H9 (cell line): ENCODE data around the gene TST. TPM values are rescaled to one million over a fixed set of nuclear protein-coding genes. Genes with fewer than 3 reads are reported as not detected.

Source experiments
- DNase-seq: peaks from one replicate; pipeline ENCODE4 v3.0.0-alpha.2; 2017
- H2AFZ ChIP-seq: one replicate; pipeline ENCODE4 v1.6.1; 2013; ENCODE audit warnings: mild to moderate bottlenecking, low read length, control low read depth, moderate library complexity
- H2AK5ac ChIP-seq: 2 replicates; pipeline ENCODE4 v1.6.1; 2013; ENCODE audit warnings: low read length, control low read depth, mixed read lengths; ENCODE audit not compliant: insufficient read length
- H2BK120ac ChIP-seq: one replicate; pipeline ENCODE4 v1.6.1; 2013; ENCODE audit warnings: low read depth, mild to moderate bottlenecking, low read length, control low read depth, inconsistent platforms; ENCODE audit not compliant: poor library complexity, severe bottlenecking
- H2BK12ac ChIP-seq: 2 replicates; pipeline ENCODE4 v1.6.1; 2013; ENCODE audit warnings: low read length, control low read depth, mixed read lengths, low read depth; ENCODE audit not compliant: insufficient read length
- H2BK15ac ChIP-seq: 2 replicates; pipeline ENCODE4 v1.6.1; 2013; ENCODE audit warnings: low read depth, low read length, control low read depth
- H2BK20ac ChIP-seq: one replicate; pipeline ENCODE4 v1.6.1; 2013; ENCODE audit warnings: low read depth, mild to moderate bottlenecking, low read length, control low read depth, inconsistent platforms; ENCODE audit not compliant: poor library complexity, severe bottlenecking
- H2BK5ac ChIP-seq: 2 replicates; pipeline ENCODE4 v1.6.1; 2013; ENCODE audit warnings: low read length, control low read depth, mixed read lengths; ENCODE audit not compliant: insufficient read length
- H3K14ac ChIP-seq: 2 replicates; pipeline ENCODE4 v1.6.1; 2013; ENCODE audit warnings: low read length, control low read depth; ENCODE audit not compliant: insufficient read depth
- H3K18ac ChIP-seq: 2 replicates; pipeline ENCODE4 v1.6.1; 2013; ENCODE audit warnings: low read depth, mild to moderate bottlenecking, mixed read lengths, low read length, control low read depth; ENCODE audit not compliant: insufficient read length
- H3K23ac ChIP-seq: 2 replicates; pipeline ENCODE4 v1.6.1; 2013; ENCODE audit warnings: low read length, control low read depth, mixed read lengths, low read depth; ENCODE audit not compliant: insufficient read length
- H3K23me2 ChIP-seq: 2 replicates; pipeline ENCODE4 v1.6.1; 2013; ENCODE audit warnings: low read depth, mild to moderate bottlenecking, mixed read lengths, low read length, control low read depth; ENCODE audit not compliant: insufficient read length, poor library complexity, severe bottlenecking
- H3K27ac ChIP-seq: 2 replicates; pipeline ENCODE4 v1.5.1; 2013; ENCODE audit warnings: low read length, control low read depth, mixed read lengths, low read depth; ENCODE audit not compliant: insufficient read length
- H3K27me3 ChIP-seq: 2 replicates; pipeline ENCODE4 v1.6.1; 2013; ENCODE audit warnings: low read length, control low read depth, inconsistent platforms; ENCODE audit not compliant: insufficient read depth
- H3K4ac ChIP-seq: 2 replicates; pipeline ENCODE4 v1.6.1; 2013; ENCODE audit warnings: low read depth, mild to moderate bottlenecking, control low read depth, inconsistent platforms, low read length, moderate library complexity
- H3K4me1 ChIP-seq: 2 replicates; pipeline ENCODE4 v1.6.1; 2013; ENCODE audit warnings: low read length, control low read depth, inconsistent platforms; ENCODE audit not compliant: insufficient read depth
- H3K4me2 ChIP-seq: 2 replicates; pipeline ENCODE4 v1.6.1; 2013; ENCODE audit warnings: low read length, control low read depth, mixed read lengths; ENCODE audit not compliant: insufficient read length, insufficient read depth
- H3K56ac ChIP-seq: 2 replicates; pipeline ENCODE4 v1.6.1; 2013; ENCODE audit warnings: low read depth, mild to moderate bottlenecking, mixed read lengths, low read length, control low read depth; ENCODE audit not compliant: insufficient read length
- H3K79me1 ChIP-seq: 2 replicates; pipeline ENCODE4 v1.6.1; 2013; ENCODE audit warnings: low read depth, mild to moderate bottlenecking, moderate library complexity, low read length, control low read depth, inconsistent platforms; ENCODE audit not compliant: insufficient read depth, poor library complexity, severe bottlenecking
- H3K79me2 ChIP-seq: 2 replicates; pipeline ENCODE4 v1.6.1; 2013; ENCODE audit warnings: low read length, control low read depth, inconsistent platforms; ENCODE audit not compliant: insufficient read depth
- H3K9ac ChIP-seq: 2 replicates; pipeline ENCODE4 v1.6.1; 2013; ENCODE audit warnings: low read length, control low read depth, mixed read lengths; ENCODE audit not compliant: insufficient read length; ENCODE audit errors: extremely low read depth
- H3K9me3 ChIP-seq: one replicate; pipeline ENCODE4 v1.6.1; 2013; ENCODE audit warnings: low read depth, low read length, inconsistent platforms; ENCODE audit not compliant: control insufficient read depth
- H3T11ph ChIP-seq: one replicate; pipeline ENCODE4 v1.6.1; 2013; ENCODE audit warnings: mild to moderate bottlenecking, low read length, control low read depth, inconsistent platforms
- H4K20me1 ChIP-seq: one replicate; pipeline ENCODE4 v1.6.1; 2013; ENCODE audit not compliant: control insufficient read depth, insufficient read length, insufficient read depth
- H4K5ac ChIP-seq: 2 replicates; pipeline ENCODE4 v1.6.1; 2013; ENCODE audit warnings: low read depth, mild to moderate bottlenecking, mixed read lengths, low read length, control low read depth; ENCODE audit not compliant: insufficient read length
- H4K8ac ChIP-seq: replicated peaks from 2 replicates; pipeline ENCODE4 v1.6.1; 2013; ENCODE audit warnings: low read length, control low read depth, mixed read lengths, low read depth; ENCODE audit not compliant: insufficient read length
- H4K91ac ChIP-seq: 2 replicates; pipeline ENCODE4 v1.6.1; 2013; ENCODE audit warnings: low read depth, mild to moderate bottlenecking, moderate library complexity, mixed read lengths, low read length, control low read depth; ENCODE audit not compliant: insufficient read length
- H3K27ac Mint-ChIP-seq, 3 experiments: 2 replicates in 2 of 3; 3 replicates in 1 of 3; pipeline ENCODE4 v1.8.0; 2020 to 2021; ENCODE audit warnings: mixed read lengths in 3 of 3, mild to moderate bottlenecking in 1 of 3, moderate library complexity in 1 of 3
- H3K27me3 Mint-ChIP-seq: 2 replicates; pipeline ENCODE4 v1.8.0; 2021; ENCODE audit warnings: low read depth, mild to moderate bottlenecking, moderate library complexity, mixed read lengths
- H3K36me3 Mint-ChIP-seq, 3 experiments: 2 replicates in 2 of 3; 3 replicates in 1 of 3; pipeline ENCODE4 v1.8.0; 2020 to 2021; ENCODE audit warnings: low read depth in 3 of 3, mixed read lengths in 3 of 3; ENCODE audit not compliant: insufficient read depth in 1 of 3
- H3K4me1 Mint-ChIP-seq, 2 experiments: 2 replicates each; pipeline ENCODE4 v1.8.0; 2020; ENCODE audit warnings: mixed read lengths in 2 of 2
- H3K4me3 Mint-ChIP-seq, 2 experiments: 2 replicates in 1 of 2; 3 replicates in 1 of 2; pipeline ENCODE4 v1.8.0; 2020 to 2021; ENCODE audit warnings: mild to moderate bottlenecking in 2 of 2, mixed read lengths in 2 of 2, moderate library complexity in 1 of 2
- H3K9me3 Mint-ChIP-seq, 2 experiments: 2 replicates in 1 of 2; 3 replicates in 1 of 2; pipeline ENCODE4 v1.8.0; 2020; ENCODE audit warnings: mild to moderate bottlenecking in 2 of 2, mixed read lengths in 2 of 2, moderate library complexity in 1 of 2
- WGBS: extraction: QIAGEN DNeasy Blood & Tissue Kit; methylation state at CpG from one replicate; pipeline ENCODE4 v1.1.7; 2013; ENCODE audit warnings: missing lambda C conversion rate, low lambda C conversion rate, mixed read lengths; ENCODE audit not compliant: insufficient read length; ENCODE audit errors: extremely low coverage; 5-methylcytosine and 5-hydroxymethylcytosine counted together
- total RNA-seq: library from RNA; stranded (reverse); gene quantifications from 2 replicates; pipeline ENCODE4 v1.2.1, GENCODE V29; 2021
- TF ChIP-seq, protein P1 (sequence below): fragments of 200-600 bp; sonication (generic); conservative IDR thresholded peaks from 3 replicates; pipeline ENCODE4 v1.8.0; 2021; ENCODE audit warnings: antibody characterized with exemption, mild to moderate bottlenecking

The TST gene
- total RNA-seq, 1 experiment from 2014 or later, result 31.9 TPM

DNA sequence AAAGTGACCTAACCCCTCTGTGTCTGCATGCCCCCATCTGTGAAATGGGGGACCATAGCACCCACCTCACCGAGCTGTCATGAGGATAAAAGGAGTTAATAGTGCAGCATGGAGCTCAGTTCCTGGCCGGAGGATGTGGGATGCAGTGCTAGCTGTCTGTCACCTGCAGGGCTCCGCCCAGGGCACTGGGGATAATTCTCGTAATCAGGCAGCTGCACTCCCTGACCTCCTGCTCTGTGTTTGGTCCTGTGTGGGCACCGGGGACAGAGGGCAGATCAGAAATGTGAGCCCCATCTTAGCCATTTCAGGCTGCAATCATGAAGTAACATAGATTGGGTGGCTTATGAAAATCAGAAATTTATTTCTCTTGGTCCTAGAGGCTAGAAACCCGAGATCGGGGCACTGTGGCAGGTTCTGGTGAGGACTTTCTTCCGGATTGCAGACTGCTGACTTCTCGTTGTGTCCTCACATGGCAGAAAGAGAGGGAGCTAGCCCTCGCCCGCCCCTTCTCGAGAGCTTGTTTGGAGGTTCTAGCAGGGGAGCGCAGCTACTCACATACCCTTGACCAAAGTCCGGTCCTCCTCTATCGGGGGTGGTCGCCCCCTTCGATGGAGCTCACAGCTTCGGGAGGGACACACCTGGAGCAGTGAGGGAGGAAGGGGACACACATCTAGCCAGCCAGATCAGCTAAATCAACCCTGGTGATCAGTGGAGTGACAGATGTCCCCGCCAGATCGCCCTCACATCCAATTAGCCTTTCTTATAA lies 35.5 kb upstream of the TST start:
- H3K36me3 Mint-ChIP-seq, result peaks cover 7 to 39% (median 16%) of the 10 kb centered on the region in 3 experiments; a peak in 6 of 7 replicates
- H3K4me3 Mint-ChIP-seq, result no peak overlapping the region
- no CpG with 5 or more reads among the region's 20 CpGs for WGBS

More for the DNA sequence above, 35.5 kb upstream of the TST start:
- H3K56ac ChIP-seq, result no peak overlapping the region
- no peaks in the 10 kb centered on the region for H3K27me3 ChIP-seq
- H3K9me3 ChIP-seq, result no peaks in the 10 kb centered on the region
- no peak overlapping the region for H3K4ac ChIP-seq
- H2BK15ac ChIP-seq, result no peak overlapping the region
- no peak overlapping the region for H2BK5ac ChIP-seq
- no peaks in the 10 kb centered on the region; a peak in 1 of 5 replicates for H3K9me3 Mint-ChIP-seq
- H4K8ac ChIP-seq, result no peak overlapping the region
- no peak overlapping the region for H2BK120ac ChIP-seq
- no peak overlapping the region for H2BK20ac ChIP-seq
- H3K4me2 ChIP-seq, result no peak overlapping the region
- H3K27me3 Mint-ChIP-seq, result peaks cover 12% of the 10 kb centered on the region
- no peaks in the 10 kb centered on the region for H3K4me1 ChIP-seq
- H4K5ac ChIP-seq, result no peak overlapping the region
- no peak overlapping the region for H3K23ac ChIP-seq
- no peaks in the 10 kb centered on the region for H4K20me1 ChIP-seq
- H3K18ac ChIP-seq, result no peak overlapping the region
- no peak for DNase-seq
- peaks cover 5% of the 10 kb centered on the region for H3K23me2 ChIP-seq
- no peak overlapping the region for H3K9ac ChIP-seq
- no peaks in the 10 kb centered on the region for H3K79me1 ChIP-seq
- no peak overlapping the region for H2AK5ac ChIP-seq
- no peaks in the 10 kb centered on the region for H3K79me2 ChIP-seq
- no peak overlapping the region for H4K91ac ChIP-seq
- peaks cover 4 to 12% of the 10 kb centered on the region in 2 experiments for H3K4me1 Mint-ChIP-seq
- no peak overlapping the region for H3K27ac Mint-ChIP-seq
- H2BK12ac ChIP-seq, result no peak overlapping the region
- H3T11ph ChIP-seq, result no peak overlapping the region
- H3K14ac ChIP-seq, result no peak overlapping the region
- TF ChIP-seq, protein P1, sequence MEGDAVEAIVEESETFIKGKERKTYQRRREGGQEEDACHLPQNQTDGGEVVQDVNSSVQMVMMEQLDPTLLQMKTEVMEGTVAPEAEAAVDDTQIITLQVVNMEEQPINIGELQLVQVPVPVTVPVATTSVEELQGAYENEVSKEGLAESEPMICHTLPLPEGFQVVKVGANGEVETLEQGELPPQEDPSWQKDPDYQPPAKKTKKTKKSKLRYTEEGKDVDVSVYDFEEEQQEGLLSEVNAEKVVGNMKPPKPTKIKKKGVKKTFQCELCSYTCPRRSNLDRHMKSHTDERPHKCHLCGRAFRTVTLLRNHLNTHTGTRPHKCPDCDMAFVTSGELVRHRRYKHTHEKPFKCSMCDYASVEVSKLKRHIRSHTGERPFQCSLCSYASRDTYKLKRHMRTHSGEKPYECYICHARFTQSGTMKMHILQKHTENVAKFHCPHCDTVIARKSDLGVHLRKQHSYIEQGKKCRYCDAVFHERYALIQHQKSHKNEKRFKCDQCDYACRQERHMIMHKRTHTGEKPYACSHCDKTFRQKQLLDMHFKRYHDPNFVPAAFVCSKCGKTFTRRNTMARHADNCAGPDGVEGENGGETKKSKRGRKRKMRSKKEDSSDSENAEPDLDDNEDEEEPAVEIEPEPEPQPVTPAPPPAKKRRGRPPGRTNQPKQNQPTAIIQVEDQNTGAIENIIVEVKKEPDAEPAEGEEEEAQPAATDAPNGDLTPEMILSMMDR, result no peak
- no peak overlapping the region for H2AFZ ChIP-seq
- H3K27ac ChIP-seq, result no peak overlapping the region
